Amniotic epithelial cell (primary cell): ENCODE data around the gene SH3YL1.
A peak's percentile ranks its signal among the peaks of the same experiment; 100 is the strongest.

Experiments
- DNase-seq: peaks from one replicate; pipeline ENCODE4 v3.0.0-alpha.2; 2010; ENCODE audit warnings: low read depth

SH3YL1 gene

GRCh38 chr2:256094-256493 is 7.7 kb downstream of the SH3YL1 start:
- no peak for DNase-seq

GRCh38 chr2:255195-255594 is 8.6 kb downstream of the SH3YL1 start:
- no peak for DNase-seq

GRCh38 chr2:254241-254640 is 9.6 kb downstream of the SH3YL1 start:
- no peak for DNase-seq

GRCh38 chr2:253202-253638 is 10.6 kb downstream of the SH3YL1 start:
- DNase-seq = no peak

GRCh38 chr2:252001-252602 is 11.7 kb downstream of the SH3YL1 start:
- DNase-seq = no peak

GRCh38 chr2:249538-250042 is 14.2 kb downstream of the SH3YL1 start:
- no peak for DNase-seq

GRCh38 chr2:248724-249123 is 15.1 kb downstream of the SH3YL1 start:
- DNase-seq = no peak

- peak; percentile 84 for DNase-seq
Measured at GRCh38 chr2:246489-247144, 17.2 kb downstream of the SH3YL1 start.

- no peak for DNase-seq
Measured at GRCh38 chr2:244547-244946, 19.3 kb downstream of the SH3YL1 start.

- no peak for DNase-seq
Measured at GRCh38 chr2:238869-239268, 25.0 kb downstream of the SH3YL1 start.

- no peak for DNase-seq
Measured at GRCh38 chr2:238431-238830, 25.4 kb downstream of the SH3YL1 start.

GRCh38 chr2:237878-238277 is 26.0 kb downstream of the SH3YL1 start:
- DNase-seq = no peak

GRCh38 chr2:236993-237539 is 26.8 kb downstream of the SH3YL1 start:
- no peak for DNase-seq

GRCh38 chr2:234421-234820 is 29.4 kb downstream of the SH3YL1 start:
- no peak for DNase-seq

- no peak for DNase-seq
Measured at GRCh38 chr2:233030-233429, 30.8 kb downstream of the SH3YL1 start.

- DNase-seq = no peak
Measured at GRCh38 chr2:231521-232185, 32.2 kb downstream of the SH3YL1 start.

- no peak for DNase-seq
Measured at GRCh38 chr2:228518-229278, 35.1 kb downstream of the SH3YL1 start.

- no peak for DNase-seq
Measured at GRCh38 chr2:228115-228514, 35.7 kb downstream of the SH3YL1 start.

GRCh38 chr2:223971-224760 is 39.7 kb downstream of the SH3YL1 start:
- DNase-seq = no peak

- DNase-seq = no peak
Measured at GRCh38 chr2:223451-223850, 40.4 kb downstream of the SH3YL1 start.

- no peak for DNase-seq
Measured at GRCh38 chr2:216068-216467, 47.8 kb downstream of the SH3YL1 start.
